Memory B cell (primary cell): ENCODE measurements around the gene IRX3.
A peak's percentile ranks its signal among the peaks of the same experiment; 100 is the strongest.

Experiments
- ATAC-seq: fragments of 150-1000 bp; cut with Tn5 transposase; 2 replicates; pipeline ENCODE4 v1.10.0; 2021; ENCODE audit warnings: low read depth, mild to moderate bottlenecking, moderate library complexity
- DNase-seq, 2 donors: peaks; one replicate each; pipeline ENCODE4 v3.0.0; 2022; ENCODE audit warnings: low spot score in 2 of 2
- H3K27ac Mint-ChIP-seq: one replicate; pipeline ENCODE4 v1.8.0; 2022; ENCODE audit warnings: mild to moderate bottlenecking, moderate library complexity, mixed read lengths
- H3K27me3 Mint-ChIP-seq: one replicate; pipeline ENCODE4 v1.8.0; 2022; ENCODE audit warnings: mixed read lengths
- H3K36me3 Mint-ChIP-seq: one replicate; pipeline ENCODE4 v1.8.0; 2022; ENCODE audit warnings: mild to moderate bottlenecking, mixed read lengths
- H3K4me1 Mint-ChIP-seq: one replicate; pipeline ENCODE4 v1.8.0; 2022; ENCODE audit warnings: mixed read lengths
- H3K4me3 Mint-ChIP-seq: one replicate; pipeline ENCODE4 v1.8.0; 2022; ENCODE audit warnings: mild to moderate bottlenecking, moderate library complexity, mixed read lengths
- H3K9me3 Mint-ChIP-seq: one replicate; pipeline ENCODE4 v1.8.0; 2022; ENCODE audit warnings: mixed read lengths

Gene IRX3

DNA sequence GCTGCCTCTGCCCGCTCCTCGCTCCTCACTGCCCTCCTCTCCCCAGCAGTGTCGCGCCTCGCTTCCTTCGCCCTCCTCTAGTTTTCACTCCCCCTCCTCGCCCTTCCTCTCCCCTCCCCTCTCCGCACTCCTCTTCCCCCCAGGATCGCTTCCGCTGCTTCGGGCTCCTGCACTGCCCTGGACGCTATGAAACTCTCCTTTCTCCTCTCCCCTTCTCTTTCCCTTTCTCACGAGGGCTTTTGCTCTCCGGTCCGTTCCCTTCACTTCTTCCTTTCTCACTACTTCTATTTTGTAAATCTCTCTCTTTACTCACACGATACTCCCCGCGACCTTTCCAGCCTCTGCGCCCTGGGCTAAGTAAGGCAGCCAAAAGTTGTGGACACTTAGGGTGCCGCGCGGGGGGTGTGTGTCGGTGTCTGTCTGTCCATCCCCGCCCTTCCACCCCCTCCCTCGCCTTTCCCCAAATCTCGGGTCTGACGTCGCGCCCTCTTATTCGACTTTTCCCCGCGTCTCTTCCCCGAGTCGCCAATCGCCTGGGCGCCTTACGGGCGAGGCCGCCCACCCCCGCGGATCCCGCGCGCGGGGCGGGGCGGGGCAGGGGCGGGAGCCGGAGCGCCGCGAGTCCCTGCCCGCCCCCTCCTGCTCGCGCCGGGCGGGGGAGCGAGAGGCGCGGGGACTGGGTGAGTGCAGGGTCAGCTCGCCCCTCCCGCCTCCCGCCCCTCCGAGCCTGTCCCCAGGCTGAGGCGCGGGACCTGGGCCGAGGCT, at the start of gene IRX3:
Gene IRX3 (minus strand): TSS at position 422 of the 765 bp plus-strand sequence. CDS start 737 bp downstream, outside the sequence.
- Mint-ChIP-seq H3K4me3 (peak within 1 kb of the TSS; percentile 70), H3K27me3 (peaks cover 35% of the 10 kb centered on the region)
- ATAC-seq, result no peak

DNA sequence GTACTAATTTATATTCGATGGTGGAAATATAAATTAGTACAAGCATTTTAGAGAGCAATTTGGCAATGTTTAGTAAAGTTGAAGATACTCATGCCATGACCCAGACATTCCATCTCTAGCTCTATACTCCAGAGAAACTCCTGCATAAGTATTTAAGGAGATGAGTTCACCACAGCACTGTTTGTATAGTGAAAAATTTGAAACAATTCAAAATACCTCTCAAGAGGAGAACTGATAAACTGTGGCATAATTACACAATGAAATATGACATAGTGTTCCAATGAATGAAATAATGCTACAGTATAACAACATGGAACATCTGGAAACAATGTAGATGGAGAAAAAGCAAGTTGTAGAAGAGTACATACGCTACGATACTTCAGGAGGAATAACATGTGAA, 48.6 kb upstream of the IRX3 start:
- Mint-ChIP-seq H3K36me3 (no peaks in the 10 kb centered on the region), H3K4me3 (no peak overlapping the region), H3K27ac (no peak overlapping the region), H3K27me3 (peaks cover 7% of the 10 kb centered on the region), H3K4me1 (no peaks in the 10 kb centered on the region), H3K9me3 (no peaks in the 10 kb centered on the region)
- DNase-seq (no peak), ATAC-seq (no peak)

More for the DNA sequence above, at the start of gene IRX3:
- Mint-ChIP-seq H3K4me1 (peaks cover 18% of the 10 kb centered on the region), H3K27ac (no peak within 1 kb of the TSS), H3K9me3 (peaks cover 5% of the 10 kb centered on the region), H3K36me3 (peaks cover 11% of the 10 kb centered on the region)
- DNase-seq, result no peak

DNA sequence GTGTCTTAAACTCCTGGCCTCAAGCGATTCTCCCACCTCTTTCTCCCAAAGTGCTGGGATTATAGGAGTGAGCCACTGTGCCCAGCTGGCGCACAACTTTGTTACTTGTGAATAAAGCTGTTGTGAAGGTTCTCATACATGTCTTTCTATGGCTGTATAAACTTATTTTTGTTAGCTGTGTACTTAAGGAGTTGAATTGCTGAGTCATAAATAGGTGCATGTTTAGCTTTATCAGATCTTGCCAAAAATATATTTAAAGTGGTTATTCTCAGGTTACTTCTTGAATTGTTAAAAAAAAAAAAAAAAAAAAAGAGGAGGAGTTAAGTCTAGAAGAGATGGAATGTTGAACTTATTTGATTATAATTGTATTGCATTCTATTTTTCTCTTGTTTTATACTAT, 47.6 kb upstream of the IRX3 start:
- no peak for ATAC-seq
- H3K4me3 Mint-ChIP-seq, result no peak overlapping the region
- H3K9me3 Mint-ChIP-seq, result no peaks in the 10 kb centered on the region
- no peak overlapping the region for H3K27ac Mint-ChIP-seq
- no peaks in the 10 kb centered on the region for H3K36me3 Mint-ChIP-seq
- peaks cover 5% of the 10 kb centered on the region for H3K27me3 Mint-ChIP-seq
- H3K4me1 Mint-ChIP-seq, result no peaks in the 10 kb centered on the region
- DNase-seq, result no peak

- Mint-ChIP-seq H3K4me1 (no peaks in the 10 kb centered on the region), H3K27ac (no peak overlapping the region), H3K36me3 (no peaks in the 10 kb centered on the region), H3K27me3 (peaks cover 3% of the 10 kb centered on the region), H3K9me3 (no peaks in the 10 kb centered on the region), H3K4me3 (no peak overlapping the region)
- DNase-seq (no peak), ATAC-seq (no peak)
Observed at GRCh38 chr16:54331241-54332002, 44.8 kb upstream of the IRX3 start.

GRCh38 chr16:54327609-54328008, 41.0 kb upstream of the IRX3 start:
- Mint-ChIP-seq H3K9me3 (no peaks in the 10 kb centered on the region), H3K4me1 (no peaks in the 10 kb centered on the region)
- no peak for ATAC-seq

DNA sequence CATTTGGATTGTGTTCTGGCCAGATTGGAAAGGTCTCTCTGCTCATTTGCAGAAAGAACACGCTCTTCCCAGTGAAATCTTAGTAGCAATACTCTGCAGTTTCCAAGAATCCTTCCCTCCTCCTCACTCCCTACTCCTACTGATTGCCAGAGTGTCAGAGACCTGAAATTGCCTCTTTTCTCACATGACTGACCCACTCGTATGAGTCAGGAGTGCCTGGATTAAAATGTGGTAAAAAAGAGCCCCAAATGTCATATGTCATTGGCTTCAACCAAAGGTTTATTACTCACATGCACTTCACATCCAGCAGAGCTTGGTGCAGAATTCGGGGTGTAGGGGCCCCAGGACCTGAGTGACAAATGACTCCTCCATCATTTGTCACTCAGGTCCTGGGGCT, 39.7 kb upstream of the IRX3 start:
- H3K27ac Mint-ChIP-seq, result no peak overlapping the region
- DNase-seq (no peak), ATAC-seq (no peak)
- H3K9me3 Mint-ChIP-seq, result no peaks in the 10 kb centered on the region
- no peaks in the 10 kb centered on the region for H3K4me1 Mint-ChIP-seq
- peaks cover 3% of the 10 kb centered on the region for H3K27me3 Mint-ChIP-seq
- no peaks in the 10 kb centered on the region for H3K36me3 Mint-ChIP-seq
- H3K4me3 Mint-ChIP-seq, result no peak overlapping the region

More at GRCh38 chr16:54327609-54328008, 41.0 kb upstream of the IRX3 start:
- Mint-ChIP-seq H3K27ac (no peak overlapping the region), H3K27me3 (peaks cover 3% of the 10 kb centered on the region), H3K4me3 (no peak overlapping the region), H3K36me3 (no peaks in the 10 kb centered on the region)
- no peak for DNase-seq

DNA sequence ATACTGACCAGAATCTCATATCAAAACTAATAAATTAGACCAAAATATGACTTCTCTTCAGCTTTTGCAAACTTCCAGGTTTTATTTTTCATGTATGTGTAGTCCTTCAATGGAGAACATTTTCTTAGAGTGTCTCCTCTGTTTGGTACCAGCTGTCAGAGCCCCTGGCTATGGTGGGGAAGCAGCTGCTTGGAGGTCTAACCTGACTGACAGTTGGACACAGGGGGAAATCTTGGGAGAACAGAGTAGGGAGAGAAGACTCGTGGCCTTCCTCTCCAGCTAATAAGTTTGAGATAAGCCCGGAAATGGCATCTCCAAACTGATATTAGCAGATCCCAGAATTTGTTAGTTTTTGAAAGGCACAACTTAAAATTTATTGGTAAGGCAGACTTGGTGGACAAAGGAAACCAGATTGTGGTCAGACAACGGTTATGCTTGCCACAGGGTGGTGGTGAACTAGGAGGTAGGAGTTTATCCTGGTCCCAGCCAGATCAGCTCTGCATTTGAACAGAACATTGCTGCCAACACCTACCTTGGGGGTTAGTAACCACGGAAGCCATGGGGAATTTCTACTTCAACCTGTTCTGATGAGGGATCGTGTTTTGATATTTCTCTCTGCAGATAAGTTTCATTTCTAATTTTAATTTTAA, 39.2 kb upstream of the IRX3 start:
- H3K27me3 Mint-ChIP-seq, result peaks cover 3% of the 10 kb centered on the region
- H3K36me3 Mint-ChIP-seq, result no peaks in the 10 kb centered on the region
- no peaks in the 10 kb centered on the region for H3K4me1 Mint-ChIP-seq
- H3K4me3 Mint-ChIP-seq, result no peak overlapping the region
- H3K9me3 Mint-ChIP-seq, result no peaks in the 10 kb centered on the region
- no peak for DNase-seq
- no peak overlapping the region for H3K27ac Mint-ChIP-seq
- ATAC-seq, result no peak

- DNase-seq (no peak), ATAC-seq (no peak)
- Mint-ChIP-seq H3K4me1 (no peaks in the 10 kb centered on the region), H3K9me3 (no peaks in the 10 kb centered on the region), H3K4me3 (no peak overlapping the region), H3K27me3 (peaks cover 3% of the 10 kb centered on the region), H3K36me3 (no peaks in the 10 kb centered on the region), H3K27ac (no peak overlapping the region)
Observed at GRCh38 chr16:54324716-54325115, 38.1 kb upstream of the IRX3 start.

- Mint-ChIP-seq H3K36me3 (no peaks in the 10 kb centered on the region), H3K27me3 (no peaks in the 10 kb centered on the region), H3K27ac (no peak overlapping the region), H3K4me1 (no peaks in the 10 kb centered on the region), H3K4me3 (no peak overlapping the region), H3K9me3 (no peaks in the 10 kb centered on the region)
- no peak for DNase-seq
- no peak for ATAC-seq
Observed at GRCh38 chr16:54320697-54321340, 34.2 kb upstream of the IRX3 start.

- DNase-seq (no peak), ATAC-seq (no peak)
- no peaks in the 10 kb centered on the region for H3K4me1 Mint-ChIP-seq
- H3K27ac Mint-ChIP-seq, result no peak overlapping the region
- H3K36me3 Mint-ChIP-seq, result no peaks in the 10 kb centered on the region
- H3K9me3 Mint-ChIP-seq, result no peaks in the 10 kb centered on the region
- no peaks in the 10 kb centered on the region for H3K27me3 Mint-ChIP-seq
- no peak overlapping the region for H3K4me3 Mint-ChIP-seq
Observed at GRCh38 chr16:54318941-54319340, 32.4 kb upstream of the IRX3 start.

DNA sequence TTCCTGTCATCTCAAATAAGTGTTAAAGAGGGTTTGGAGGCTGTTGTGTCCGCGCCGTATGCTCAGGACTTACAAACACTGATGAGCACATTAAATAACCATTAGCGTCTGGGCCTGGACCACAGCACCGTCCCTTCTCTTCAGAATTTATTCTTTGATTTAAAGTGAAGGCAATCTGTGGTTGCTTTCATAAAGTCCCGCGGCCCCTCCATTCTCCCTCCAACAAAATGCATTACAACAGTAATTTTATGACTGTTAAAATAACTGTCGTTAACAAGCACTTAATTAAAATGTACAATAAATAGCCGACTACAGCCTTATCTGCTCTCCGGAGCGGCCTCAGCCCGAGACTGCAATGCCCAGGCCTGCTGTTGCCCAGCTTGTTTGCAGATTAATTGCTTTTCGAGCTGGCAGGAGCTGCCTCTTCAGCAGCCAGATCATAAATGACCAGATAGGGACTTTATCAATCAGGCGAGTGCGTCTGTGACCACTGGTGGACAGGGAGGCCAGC, 30.6 kb upstream of the IRX3 start:
- H3K36me3 Mint-ChIP-seq, result no peaks in the 10 kb centered on the region
- no peaks in the 10 kb centered on the region for H3K9me3 Mint-ChIP-seq
- no peak overlapping the region for H3K4me3 Mint-ChIP-seq
- DNase-seq (no peak), ATAC-seq (no peak)
- no peaks in the 10 kb centered on the region for H3K27me3 Mint-ChIP-seq
- no peaks in the 10 kb centered on the region for H3K4me1 Mint-ChIP-seq
- no peak overlapping the region for H3K27ac Mint-ChIP-seq

DNA sequence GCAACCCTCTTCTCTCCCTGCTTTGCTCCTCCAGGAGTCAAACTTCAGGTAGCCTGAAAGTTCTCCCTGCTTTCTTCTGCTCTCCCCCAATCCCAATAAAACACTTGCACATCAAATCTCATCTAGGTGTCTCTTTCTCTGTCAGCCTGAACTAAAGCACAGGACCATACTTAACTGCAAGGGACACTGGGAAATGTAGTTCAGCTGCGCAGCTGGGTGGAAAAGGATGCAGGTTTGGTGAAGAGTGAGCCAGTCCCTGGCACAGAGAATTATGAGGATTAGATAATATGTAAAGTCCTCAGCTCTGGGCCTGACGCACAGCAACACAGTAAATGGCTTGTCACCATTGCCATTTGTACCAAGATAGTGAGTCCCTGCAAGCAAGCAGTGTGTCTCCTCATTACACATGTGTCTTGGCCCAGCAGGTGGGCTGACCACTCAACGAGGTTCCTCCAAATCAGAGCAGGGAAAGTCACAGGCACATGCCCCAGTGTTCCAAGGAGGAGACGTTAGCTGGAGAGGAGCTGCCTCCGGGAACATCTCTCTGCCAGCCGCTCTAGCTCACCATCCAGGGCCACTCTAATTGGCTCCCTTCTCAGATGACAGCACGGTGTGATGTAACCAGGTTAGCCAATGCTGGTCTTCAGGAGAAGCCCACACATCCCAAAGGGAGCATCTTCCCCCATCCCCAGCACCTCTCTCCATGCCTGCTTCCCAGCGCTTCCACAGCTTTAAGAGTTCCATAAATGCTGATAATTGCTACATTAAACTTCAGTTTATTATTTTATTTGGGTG, 29.7 kb upstream of the IRX3 start:
- Mint-ChIP-seq H3K27ac (no peak overlapping the region), H3K9me3 (no peaks in the 10 kb centered on the region), H3K27me3 (no peaks in the 10 kb centered on the region), H3K36me3 (no peaks in the 10 kb centered on the region), H3K4me1 (no peaks in the 10 kb centered on the region), H3K4me3 (no peak overlapping the region)
- ATAC-seq (no peak), DNase-seq (no peak)

- H3K27ac Mint-ChIP-seq, result no peak overlapping the region
- H3K4me3 Mint-ChIP-seq, result no peak overlapping the region
- DNase-seq (no peak), ATAC-seq (no peak)
- H3K36me3 Mint-ChIP-seq, result no peaks in the 10 kb centered on the region
- H3K27me3 Mint-ChIP-seq, result no peaks in the 10 kb centered on the region
- H3K9me3 Mint-ChIP-seq, result no peaks in the 10 kb centered on the region
- no peaks in the 10 kb centered on the region for H3K4me1 Mint-ChIP-seq
Observed at GRCh38 chr16:54313789-54314188, 27.2 kb upstream of the IRX3 start.
